Measurements from ENCODE around the gene NDUFAF2. TPM values are rescaled to one million over a fixed set of nuclear protein-coding genes. Genes with fewer than 3 reads are reported as not detected.

NDUFAF2 gene
- total RNA-seq, 1 donor from 2014 or later: 9.9 TPM

DNA sequence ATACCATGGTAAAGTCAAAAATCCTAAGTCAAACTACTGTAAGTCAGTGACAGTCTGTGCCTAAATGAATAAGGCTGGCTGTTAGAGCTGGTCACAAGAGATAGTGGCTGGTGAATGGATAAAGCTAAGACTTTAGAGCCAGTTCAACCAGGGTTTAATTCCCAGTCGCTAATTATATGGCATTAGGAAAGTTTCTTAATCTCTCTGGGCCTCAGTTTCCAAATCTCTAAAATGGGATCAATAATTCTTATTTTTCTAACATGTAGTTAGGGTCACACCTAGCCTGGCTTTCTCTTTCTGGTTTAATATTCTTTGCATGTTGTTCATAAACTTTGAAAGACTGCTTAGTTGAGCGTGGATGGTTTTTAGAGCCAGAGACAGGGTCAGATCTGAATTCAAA, 152.5 kb downstream of the NDUFAF2 start:
- H3K27me3 ChIP-seq (ENCODE audit: control insufficient read depth in 3 of 3, insufficient read depth in 3 of 3, low read length in 3 of 3): no peaks in the 10 kb centered on the region
- H3K27ac ChIP-seq (ENCODE audit: low read depth, low read length): no peak overlapping the region
- no peaks in the 10 kb centered on the region for H3K36me3 ChIP-seq (ENCODE audit: control insufficient read depth in 3 of 3, insufficient read depth in 3 of 3, low read length in 3 of 3)
- no peak overlapping the region for H3K4me3 ChIP-seq (ENCODE audit: low read length in 3 of 3)
- H3K4me1 ChIP-seq (ENCODE audit: control insufficient read depth in 3 of 3, insufficient read depth in 3 of 3, low read length in 3 of 3): no peaks in the 10 kb centered on the region
- H3K9me3 ChIP-seq (ENCODE audit: control insufficient read depth in 3 of 3, low read length in 3 of 3): no peaks in the 10 kb centered on the region
- H3K9ac ChIP-seq (ENCODE audit: low read depth in 1 of 3, low read length in 3 of 3): no peak overlapping the region

DNA sequence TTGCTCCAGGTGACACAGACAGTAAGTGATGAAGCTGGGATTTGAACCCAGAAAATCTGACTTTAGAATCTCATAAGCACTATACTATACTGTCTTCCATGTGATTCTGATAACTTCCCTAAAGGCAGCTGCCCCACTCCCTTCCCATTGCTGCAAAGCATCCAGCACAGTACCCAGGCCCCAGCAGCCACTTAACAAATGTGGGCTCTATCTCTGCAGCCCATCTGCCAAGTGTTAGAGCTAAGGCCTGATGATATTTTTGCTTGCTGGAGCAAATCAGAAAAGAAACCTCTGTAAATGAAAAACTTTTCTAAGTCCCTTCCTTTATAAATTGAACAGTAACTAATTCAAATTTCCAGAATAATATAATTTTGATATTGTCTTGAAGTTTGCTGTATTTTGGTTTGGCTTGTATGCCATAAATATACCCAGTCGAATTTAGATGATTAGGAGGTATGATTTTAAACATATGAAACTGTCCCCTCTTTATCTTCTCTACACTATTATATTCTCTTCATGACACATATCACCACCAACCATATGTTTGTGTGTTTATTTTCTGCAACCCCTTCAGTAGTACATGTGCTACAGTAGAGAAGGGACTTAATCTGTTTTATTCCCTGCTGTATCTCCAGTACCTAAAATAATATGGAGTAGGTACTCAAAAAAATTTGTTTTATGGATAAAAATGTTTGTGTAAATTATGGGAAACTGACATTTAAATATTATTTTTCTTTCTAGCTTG, 153.4 kb downstream of the NDUFAF2 start:
- Histone ChIP-seq H3K9me3 (ENCODE audit: control insufficient read depth in 3 of 3, low read length in 3 of 3) (no peaks in the 10 kb centered on the region), H3K36me3 (ENCODE audit: control insufficient read depth in 3 of 3, insufficient read depth in 3 of 3, low read length in 3 of 3) (no peaks in the 10 kb centered on the region), H3K4me1 (ENCODE audit: control insufficient read depth in 3 of 3, insufficient read depth in 3 of 3, low read length in 3 of 3) (no peaks in the 10 kb centered on the region), H3K27ac (ENCODE audit: low read depth, low read length) (no peak overlapping the region), H3K9ac (ENCODE audit: low read depth in 1 of 3, low read length in 3 of 3) (no peak overlapping the region), H3K4me3 (ENCODE audit: low read length in 3 of 3) (no peak overlapping the region), H3K27me3 (ENCODE audit: control insufficient read depth in 3 of 3, insufficient read depth in 3 of 3, low read length in 3 of 3) (no peaks in the 10 kb centered on the region)

DNA sequence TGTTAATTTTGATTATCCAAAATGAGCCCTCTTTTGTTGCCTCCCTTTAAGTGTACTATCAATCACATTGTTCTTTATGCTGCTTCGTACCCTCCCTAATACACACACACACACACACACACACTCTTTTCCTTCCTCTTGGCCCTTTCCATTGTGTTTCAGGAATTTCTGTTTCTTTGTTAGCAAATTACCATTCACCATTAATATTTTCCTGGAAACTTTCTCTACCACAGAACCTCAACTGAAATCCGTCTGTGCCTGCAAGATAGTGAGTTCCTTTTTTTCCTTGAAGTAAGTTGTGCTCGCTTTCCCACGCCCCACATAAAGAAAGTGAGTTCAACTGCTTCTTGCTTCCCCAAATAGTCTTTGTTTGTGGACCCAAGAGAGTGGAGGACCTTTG, 155.4 kb downstream of the NDUFAF2 start:
- no peaks in the 10 kb centered on the region for H3K36me3 ChIP-seq (ENCODE audit: control insufficient read depth in 3 of 3, insufficient read depth in 3 of 3, low read length in 3 of 3)
- no peaks in the 10 kb centered on the region for H3K27me3 ChIP-seq (ENCODE audit: control insufficient read depth in 3 of 3, insufficient read depth in 3 of 3, low read length in 3 of 3)
- no peaks in the 10 kb centered on the region for H3K9me3 ChIP-seq (ENCODE audit: control insufficient read depth in 3 of 3, low read length in 3 of 3)
- no peaks in the 10 kb centered on the region for H3K4me1 ChIP-seq (ENCODE audit: control insufficient read depth in 3 of 3, insufficient read depth in 3 of 3, low read length in 3 of 3)
- H3K9ac ChIP-seq (ENCODE audit: low read depth in 1 of 3, low read length in 3 of 3): no peak overlapping the region
- no peak overlapping the region for H3K4me3 ChIP-seq (ENCODE audit: low read length in 3 of 3)
- no peak overlapping the region for H3K27ac ChIP-seq (ENCODE audit: low read depth, low read length)

DNA sequence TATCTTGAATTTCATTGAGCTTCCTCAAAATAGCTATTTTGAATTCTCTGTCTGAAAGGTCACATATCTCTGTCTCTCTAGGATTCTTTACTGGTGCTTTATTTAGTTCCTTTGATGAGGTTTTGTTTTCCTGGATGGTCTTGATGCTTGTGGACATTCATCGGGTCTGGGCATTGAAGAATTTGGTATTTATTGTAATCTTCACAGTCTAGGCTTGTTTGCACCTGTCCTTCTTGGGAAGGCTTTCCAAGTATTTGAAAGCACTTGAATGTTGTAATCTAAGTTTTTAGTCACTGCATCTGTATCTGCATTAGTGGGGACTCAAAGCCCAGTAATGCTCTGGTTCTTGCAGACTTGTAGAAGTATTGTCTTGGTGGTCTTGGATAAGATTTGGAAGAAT, 169.4 kb downstream of the NDUFAF2 start:
- Histone ChIP-seq H3K4me1 (ENCODE audit: control insufficient read depth in 3 of 3, insufficient read depth in 3 of 3, low read length in 3 of 3) (no peaks in the 10 kb centered on the region), H3K27ac (ENCODE audit: low read depth, low read length) (no peak overlapping the region), H3K9ac (ENCODE audit: low read depth in 1 of 3, low read length in 3 of 3) (no peak overlapping the region), H3K27me3 (ENCODE audit: control insufficient read depth in 3 of 3, insufficient read depth in 3 of 3, low read length in 3 of 3) (no peaks in the 10 kb centered on the region), H3K36me3 (ENCODE audit: control insufficient read depth in 3 of 3, insufficient read depth in 3 of 3, low read length in 3 of 3) (no peaks in the 10 kb centered on the region), H3K9me3 (ENCODE audit: control insufficient read depth in 3 of 3, low read length in 3 of 3) (no peaks in the 10 kb centered on the region), H3K4me3 (ENCODE audit: low read length in 3 of 3) (no peak overlapping the region)

DNA sequence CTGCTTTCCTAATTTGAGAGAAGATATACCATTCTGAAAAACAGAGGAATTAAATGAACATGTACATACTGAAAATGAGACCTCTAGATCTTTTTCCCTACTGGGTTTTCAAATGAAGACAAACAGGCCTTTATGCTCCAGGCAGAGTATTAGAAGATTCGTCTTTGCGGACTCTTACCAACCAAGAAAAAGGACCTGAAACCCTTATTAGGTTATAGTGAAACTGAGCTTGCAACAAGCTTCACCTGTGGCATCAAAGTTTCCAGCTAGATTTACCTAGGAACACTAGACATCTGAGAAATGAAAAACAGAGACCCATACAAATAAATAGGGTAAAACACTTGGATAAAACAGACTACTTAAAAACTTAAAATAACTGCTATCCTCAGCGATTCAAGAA, 171.0 kb downstream of the NDUFAF2 start:
- H3K9me3 ChIP-seq (ENCODE audit: control insufficient read depth in 3 of 3, low read length in 3 of 3): no peaks in the 10 kb centered on the region
- H3K4me3 ChIP-seq (ENCODE audit: low read length in 3 of 3): no peak overlapping the region
- no peaks in the 10 kb centered on the region for H3K4me1 ChIP-seq (ENCODE audit: control insufficient read depth in 3 of 3, insufficient read depth in 3 of 3, low read length in 3 of 3)
- H3K27ac ChIP-seq (ENCODE audit: low read depth, low read length): no peak overlapping the region
- no peaks in the 10 kb centered on the region for H3K36me3 ChIP-seq (ENCODE audit: control insufficient read depth in 3 of 3, insufficient read depth in 3 of 3, low read length in 3 of 3)
- H3K9ac ChIP-seq (ENCODE audit: low read depth in 1 of 3, low read length in 3 of 3): no peak overlapping the region
- H3K27me3 ChIP-seq (ENCODE audit: control insufficient read depth in 3 of 3, insufficient read depth in 3 of 3, low read length in 3 of 3): no peaks in the 10 kb centered on the region

DNA sequence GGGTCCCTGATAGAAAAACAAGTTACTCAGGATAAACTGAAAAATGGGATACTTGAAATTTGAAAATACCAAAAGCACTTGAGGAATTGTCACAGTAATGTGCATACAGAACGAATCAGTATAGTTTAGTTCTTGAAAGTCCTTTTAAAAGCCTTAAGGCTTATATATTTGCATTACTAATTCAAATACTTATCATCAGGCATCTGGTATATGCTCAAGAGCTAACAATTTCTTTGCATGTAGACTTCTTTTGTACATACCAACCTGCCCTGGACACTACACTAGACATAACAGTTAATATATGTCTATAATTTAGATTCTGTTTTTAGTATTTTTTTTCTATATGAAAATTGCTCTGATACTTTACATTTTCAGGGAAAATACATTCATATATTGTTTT, 174.1 kb downstream of the NDUFAF2 start:
- Histone ChIP-seq H3K9ac (ENCODE audit: low read depth in 1 of 3, low read length in 3 of 3) (no peak overlapping the region), H3K4me1 (ENCODE audit: control insufficient read depth in 3 of 3, insufficient read depth in 3 of 3, low read length in 3 of 3) (no peaks in the 10 kb centered on the region), H3K36me3 (ENCODE audit: control insufficient read depth in 3 of 3, insufficient read depth in 3 of 3, low read length in 3 of 3) (no peaks in the 10 kb centered on the region), H3K27ac (ENCODE audit: low read depth, low read length) (no peak overlapping the region), H3K27me3 (ENCODE audit: control insufficient read depth in 3 of 3, insufficient read depth in 3 of 3, low read length in 3 of 3) (no peaks in the 10 kb centered on the region), H3K9me3 (ENCODE audit: control insufficient read depth in 3 of 3, low read length in 3 of 3) (no peaks in the 10 kb centered on the region), H3K4me3 (ENCODE audit: low read length in 3 of 3) (no peak overlapping the region)

DNA sequence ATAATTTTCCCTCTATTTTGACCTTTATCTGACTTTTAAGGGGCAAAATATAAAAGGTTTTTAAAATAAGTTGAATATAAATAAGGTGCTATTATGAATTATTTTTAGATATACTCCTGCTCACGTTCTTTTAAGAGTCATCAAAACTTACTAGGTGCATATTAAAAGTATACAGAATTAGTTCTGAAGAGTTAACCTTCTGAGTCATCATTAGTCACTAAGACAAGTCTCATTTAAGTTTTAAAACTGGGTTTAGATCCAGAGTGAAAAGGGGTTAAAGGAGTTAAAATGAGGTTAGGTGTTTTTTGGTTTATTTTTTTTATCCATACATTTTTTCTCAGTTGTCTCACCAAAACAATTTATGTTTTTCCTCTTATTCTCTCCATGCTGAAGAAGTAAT, 175.5 kb downstream of the NDUFAF2 start:
- H3K9ac ChIP-seq (ENCODE audit: low read depth in 1 of 3, low read length in 3 of 3): no peak overlapping the region
- no peaks in the 10 kb centered on the region for H3K9me3 ChIP-seq (ENCODE audit: control insufficient read depth in 3 of 3, low read length in 3 of 3)
- H3K4me1 ChIP-seq (ENCODE audit: control insufficient read depth in 3 of 3, insufficient read depth in 3 of 3, low read length in 3 of 3): no peaks in the 10 kb centered on the region
- no peak overlapping the region for H3K27ac ChIP-seq (ENCODE audit: low read depth, low read length)
- H3K36me3 ChIP-seq (ENCODE audit: control insufficient read depth in 3 of 3, insufficient read depth in 3 of 3, low read length in 3 of 3): no peaks in the 10 kb centered on the region
- H3K4me3 ChIP-seq (ENCODE audit: low read length in 3 of 3): no peak overlapping the region
- H3K27me3 ChIP-seq (ENCODE audit: control insufficient read depth in 3 of 3, insufficient read depth in 3 of 3, low read length in 3 of 3): no peaks in the 10 kb centered on the region

DNA sequence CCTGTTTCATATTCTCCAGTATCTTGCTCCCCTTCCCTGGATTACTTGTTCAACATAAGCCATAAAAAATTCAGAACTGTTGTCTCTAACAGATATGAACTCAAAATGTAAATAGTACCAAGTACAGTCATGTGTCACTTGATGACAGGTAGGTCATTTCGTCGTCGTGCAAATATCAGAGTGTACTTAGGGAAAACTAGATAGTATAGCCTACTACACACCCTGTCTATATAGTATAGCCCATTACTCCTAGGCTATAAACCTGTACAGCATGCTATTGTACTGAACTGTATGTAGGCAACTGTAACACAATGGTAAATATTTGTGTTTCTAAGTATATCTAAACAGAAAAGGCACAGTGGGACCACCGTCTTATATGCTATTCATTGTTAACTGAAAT, 178.1 kb downstream of the NDUFAF2 start:
- Histone ChIP-seq H3K4me3 (ENCODE audit: low read length in 3 of 3) (no peak overlapping the region), H3K9ac (ENCODE audit: low read depth in 1 of 3, low read length in 3 of 3) (no peak overlapping the region), H3K36me3 (ENCODE audit: control insufficient read depth in 3 of 3, insufficient read depth in 3 of 3, low read length in 3 of 3) (no peaks in the 10 kb centered on the region), H3K27ac (ENCODE audit: low read depth, low read length) (no peak overlapping the region), H3K4me1 (ENCODE audit: control insufficient read depth in 3 of 3, insufficient read depth in 3 of 3, low read length in 3 of 3) (no peaks in the 10 kb centered on the region), H3K9me3 (ENCODE audit: control insufficient read depth in 3 of 3, low read length in 3 of 3) (no peaks in the 10 kb centered on the region), H3K27me3 (ENCODE audit: control insufficient read depth in 3 of 3, insufficient read depth in 3 of 3, low read length in 3 of 3) (no peaks in the 10 kb centered on the region)

DNA sequence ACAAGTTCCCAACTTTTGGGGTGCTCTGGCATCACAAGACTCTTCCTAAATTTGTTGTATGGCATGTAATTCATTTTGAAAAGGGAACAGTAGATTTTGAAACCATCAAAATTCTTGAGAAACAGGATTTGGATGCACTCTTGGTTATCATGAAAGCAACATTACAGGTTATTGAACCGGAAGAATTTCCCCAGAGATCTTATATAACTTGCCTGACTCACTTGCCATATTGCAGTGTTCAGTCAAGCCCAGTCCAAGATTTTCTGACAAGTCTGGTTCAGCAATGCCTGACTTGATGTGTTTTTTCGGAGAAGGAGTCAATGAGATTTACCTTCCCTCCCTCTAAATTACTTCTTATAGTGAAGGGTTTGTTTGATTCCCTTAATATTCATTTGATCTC, 185.3 kb downstream of the NDUFAF2 start:
- H3K27me3 ChIP-seq (ENCODE audit: control insufficient read depth in 3 of 3, insufficient read depth in 3 of 3, low read length in 3 of 3): no peaks in the 10 kb centered on the region
- no peak overlapping the region for H3K4me3 ChIP-seq (ENCODE audit: low read length in 3 of 3)
- no peaks in the 10 kb centered on the region for H3K36me3 ChIP-seq (ENCODE audit: control insufficient read depth in 3 of 3, insufficient read depth in 3 of 3, low read length in 3 of 3)
- no peaks in the 10 kb centered on the region for H3K4me1 ChIP-seq (ENCODE audit: control insufficient read depth in 3 of 3, insufficient read depth in 3 of 3, low read length in 3 of 3)
- H3K27ac ChIP-seq (ENCODE audit: low read depth, low read length): no peak overlapping the region
- H3K9ac ChIP-seq (ENCODE audit: low read depth in 1 of 3, low read length in 3 of 3): no peak overlapping the region
- no peaks in the 10 kb centered on the region for H3K9me3 ChIP-seq (ENCODE audit: control insufficient read depth in 3 of 3, low read length in 3 of 3)

DNA sequence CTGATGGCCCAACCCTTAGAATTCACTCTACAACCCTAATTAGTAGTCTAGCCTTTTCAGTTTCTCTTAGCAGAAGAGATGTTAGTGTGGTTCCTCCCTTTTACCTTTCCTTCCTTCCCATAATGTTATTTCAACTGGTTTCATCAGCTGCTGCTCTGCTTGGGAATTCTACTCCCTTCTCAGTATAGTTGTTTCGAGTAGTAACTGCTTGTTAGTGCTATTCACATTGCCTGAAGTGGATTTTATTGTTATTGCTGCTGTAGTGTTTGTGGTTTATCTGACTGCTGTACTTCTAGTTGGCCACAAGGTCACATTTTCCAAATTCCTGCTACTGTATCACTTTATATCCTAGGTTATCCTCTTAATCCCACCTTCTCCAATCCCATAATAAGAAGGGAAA, 187.6 kb downstream of the NDUFAF2 start:
- Histone ChIP-seq H3K4me1 (ENCODE audit: control insufficient read depth in 3 of 3, insufficient read depth in 3 of 3, low read length in 3 of 3) (no peaks in the 10 kb centered on the region), H3K4me3 (ENCODE audit: low read length in 3 of 3) (no peak overlapping the region), H3K36me3 (ENCODE audit: control insufficient read depth in 3 of 3, insufficient read depth in 3 of 3, low read length in 3 of 3) (no peaks in the 10 kb centered on the region), H3K9me3 (ENCODE audit: control insufficient read depth in 3 of 3, low read length in 3 of 3) (no peaks in the 10 kb centered on the region), H3K27me3 (ENCODE audit: control insufficient read depth in 3 of 3, insufficient read depth in 3 of 3, low read length in 3 of 3) (no peaks in the 10 kb centered on the region), H3K27ac (ENCODE audit: low read depth, low read length) (no peak overlapping the region), H3K9ac (ENCODE audit: low read depth in 1 of 3, low read length in 3 of 3) (no peak overlapping the region)
